Upper lobe of left lung (tissue), 4 donors: ENCODE measurements around the gene LDB2.

ENCODE experiments used
- CTCF ChIP-seq, 6 experiments: fragments of 450-650 bp in 4 of 6; fragments of 200-600 bp in 2 of 6; sonication (generic) in 2 of 6; IDR thresholded peaks; one replicate each; pipeline ENCODE4 v1.5.1; 2016 to 2019; ENCODE audit warnings: antibody characterized with exemption in 6 of 6
- EP300 ChIP-seq, 4 donors: sonication (generic); formaldehyde crosslinking; IDR thresholded peaks; one replicate each; pipeline ENCODE4 v1.5.1; 2017; ENCODE audit warnings: antibody characterized with exemption in 4 of 4, control low read depth in 2 of 4
- POLR2A ChIP-seq, 4 donors: fragments of 450-650 bp; IDR thresholded peaks; one replicate each; pipeline ENCODE4 v1.5.1; 2016 to 2017; ENCODE audit warnings: antibody characterized with exemption in 4 of 4, mild to moderate bottlenecking in 2 of 4

GRCh38 chr4:16609170-16609758 is 289.2 kb downstream of the LDB2 start:
- TF ChIP-seq POLR2A (IDR thresholded peaks at IDR 0.05), result no peak
- TF ChIP-seq CTCF (IDR thresholded peaks at IDR 0.05), result no peak
- no peak for TF ChIP-seq EP300 (IDR thresholded peaks at IDR 0.05)
